Measurements from ENCODE around the gene AAR2. TPM values are rescaled to one million over a fixed set of nuclear protein-coding genes. Genes with fewer than 3 reads are reported as not detected.

The AAR2 gene
- total RNA-seq, 1 donor from 2014 or later = 36.2 TPM

GRCh38 chr20:36259177-36260061 is 23.1 kb downstream of the AAR2 start:
- DNase-seq (ENCODE audit: low read depth) = no peak

- no peak for DNase-seq (ENCODE audit: low read depth)
These were observed 24.0 kb downstream of the AAR2 start for GRCh38 chr20:36260316-36260715.

GRCh38 chr20:36261389-36262105 is 25.3 kb downstream of the AAR2 start:
- no peak for DNase-seq (ENCODE audit: low read depth)

GRCh38 chr20:36262440-36262839 is 26.2 kb downstream of the AAR2 start:
- DNase-seq (ENCODE audit: low read depth) = no peak

GRCh38 chr20:36264426-36265246 is 28.4 kb downstream of the AAR2 start:
- DNase-seq (ENCODE audit: low read depth) = no peak

- no peak for DNase-seq (ENCODE audit: low read depth)
These were observed 29.9 kb downstream of the AAR2 start for GRCh38 chr20:36266189-36266588.

- no peak for DNase-seq (ENCODE audit: low read depth)
These were observed 31.5 kb downstream of the AAR2 start for GRCh38 chr20:36267605-36268381.

- DNase-seq (ENCODE audit: low read depth) = peak; percentile 71
These were observed 32.4 kb downstream of the AAR2 start for GRCh38 chr20:36268440-36269342.

- no peak for DNase-seq (ENCODE audit: low read depth)
These were observed 33.2 kb downstream of the AAR2 start for GRCh38 chr20:36269507-36269906.

GRCh38 chr20:36270744-36271638 is 34.7 kb downstream of the AAR2 start:
- DNase-seq (ENCODE audit: low read depth) = no peak

GRCh38 chr20:36271639-36272546 is 35.6 kb downstream of the AAR2 start:
- DNase-seq (ENCODE audit: low read depth) = no peak

GRCh38 chr20:36272547-36273220 is 36.4 kb downstream of the AAR2 start:
- DNase-seq (ENCODE audit: low read depth) = no peak

- DNase-seq (ENCODE audit: low read depth) = no peak
These were observed 37.3 kb downstream of the AAR2 start for GRCh38 chr20:36273414-36274180.

GRCh38 chr20:36274181-36274841 is 38.0 kb downstream of the AAR2 start:
- no peak for DNase-seq (ENCODE audit: low read depth)

GRCh38 chr20:36275011-36275410 is 38.7 kb downstream of the AAR2 start:
- no peak for DNase-seq (ENCODE audit: low read depth)
